ENCODE data around the gene RNF111.
"Not testable (repeated sequence)": the region's sequence is repeated elsewhere in the genome, so short reads cannot be mapped to it uniquely, and the experiment has no call there.

RNF111 gene

DNA sequence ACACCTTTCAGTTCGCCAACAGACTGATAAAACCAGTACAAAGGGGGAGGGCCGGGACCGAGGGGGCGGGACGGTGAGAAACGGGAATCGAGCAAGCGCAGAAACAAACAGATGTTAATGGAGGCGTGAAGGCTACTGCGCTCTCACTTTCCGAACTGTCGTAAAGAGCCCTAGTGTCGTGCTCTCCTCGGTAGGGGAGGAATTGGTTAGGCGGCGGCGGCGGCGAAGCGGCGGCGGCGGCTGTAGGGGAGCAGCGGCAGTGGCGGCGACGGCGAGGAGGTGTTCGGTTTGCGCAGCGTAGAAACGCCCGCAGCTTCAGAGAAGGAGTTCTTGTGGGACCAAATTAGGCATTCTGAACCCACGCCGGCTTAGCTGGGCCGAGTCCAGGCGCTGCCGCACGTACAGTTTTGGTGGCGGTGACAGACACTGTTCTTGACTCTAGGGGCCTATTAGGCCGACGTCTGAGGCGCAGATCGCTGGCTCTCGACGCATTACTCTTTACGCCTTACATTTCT lies at the start of gene RNF111:
TSS of gene RNF111 (plus strand) at position 173 of the 515 bp plus-strand sequence. CDS start 43,160 bp downstream, outside the sequence.
- DNase-seq = peak; percentile 87

GRCh38 chr15:58947179-58947578 lies 40.3 kb upstream of the RNF111 start:
- no peak for DNase-seq

- DNase-seq = no peak
Measured at GRCh38 chr15:58951388-58952007, 36.0 kb upstream of the RNF111 start.

GRCh38 chr15:58952751-58953150 lies 34.7 kb upstream of the RNF111 start:
- no peak for DNase-seq

- DNase-seq = peak; percentile 6
Measured at GRCh38 chr15:58957101-58957973, 30.1 kb upstream of the RNF111 start.

DNA sequence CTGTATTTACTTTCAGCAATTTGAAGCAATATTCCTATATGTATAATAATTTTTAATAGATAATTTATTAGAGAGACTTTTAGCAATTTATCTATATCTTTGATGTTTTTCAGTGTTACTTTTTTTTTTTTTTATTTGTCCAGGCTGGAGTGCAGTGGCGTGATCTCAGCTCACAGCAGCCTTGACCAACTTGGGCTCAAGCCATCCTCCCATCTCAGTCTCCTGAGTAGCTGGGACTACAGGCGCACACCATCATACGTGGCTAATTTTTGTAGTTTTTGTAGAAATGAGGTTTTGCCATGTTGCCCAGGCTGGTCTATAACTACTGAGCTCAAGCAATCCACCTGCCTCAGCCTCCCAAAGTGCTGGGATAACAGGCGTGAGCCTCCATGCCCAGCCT lies 28.7 kb upstream of the RNF111 start:
- DNase-seq = no peak

DNA sequence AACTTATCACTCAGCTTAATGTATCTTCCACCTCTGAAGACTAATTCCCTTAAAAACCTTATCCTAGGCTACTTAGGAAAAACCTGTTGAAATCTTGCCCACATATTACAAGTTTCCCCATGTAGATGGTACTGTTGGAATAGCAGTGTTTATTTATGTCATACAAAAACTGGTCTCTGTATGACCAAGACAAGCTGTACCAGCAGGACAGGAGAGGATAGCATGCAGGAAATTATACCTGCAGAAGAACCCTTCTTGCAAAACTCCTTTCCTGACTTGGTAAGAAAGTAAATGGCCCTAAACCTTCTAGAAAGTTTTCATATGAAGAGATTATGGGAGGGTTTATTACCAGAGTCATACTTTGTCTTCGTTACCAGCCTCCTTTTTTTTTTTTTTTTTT lies 25.3 kb upstream of the RNF111 start:
- DNase-seq = no peak

DNA sequence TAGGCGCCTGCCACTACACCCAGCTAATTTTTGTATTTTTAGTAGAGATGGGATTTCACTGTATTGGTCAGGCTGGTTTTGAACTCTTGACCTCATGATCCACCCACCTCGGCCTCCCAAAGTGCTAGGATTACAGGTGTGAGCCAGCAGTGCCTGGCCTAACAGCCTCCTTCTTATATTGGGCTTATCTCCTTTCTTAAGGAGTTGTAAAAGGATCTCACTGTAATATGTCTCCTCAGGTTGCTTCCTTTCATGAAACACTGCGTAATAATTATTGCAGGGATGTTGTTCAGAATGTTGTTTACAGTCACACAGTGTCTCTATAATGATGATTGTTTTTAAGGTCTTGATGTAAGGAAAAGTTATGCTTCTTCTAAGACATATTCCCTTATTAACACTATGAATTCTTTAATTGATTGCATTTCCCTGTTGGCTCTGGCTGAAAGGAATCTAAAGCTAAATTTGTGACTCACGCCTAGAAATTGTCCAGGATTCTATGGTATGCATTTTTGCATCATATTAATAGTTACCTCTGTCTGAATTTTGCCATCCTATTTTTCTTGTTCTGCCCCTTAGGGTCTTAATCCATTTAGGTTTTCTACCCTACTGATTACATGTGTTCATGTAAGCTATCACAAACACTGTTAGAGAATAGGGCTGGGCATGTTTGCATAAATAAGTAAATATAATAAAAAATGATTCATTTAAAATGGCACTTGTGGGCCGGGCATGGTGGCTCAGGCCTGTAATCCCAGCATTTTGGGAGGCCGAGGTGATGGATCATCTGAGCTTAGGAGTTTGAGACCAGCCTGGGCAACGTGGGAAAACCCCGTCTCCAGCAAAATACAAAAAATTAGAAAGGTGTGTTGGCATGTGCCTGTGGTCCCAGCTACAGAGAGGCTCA lies 24.5 kb upstream of the RNF111 start:
- DNase-seq = no peak

GRCh38 chr15:58966698-58967097 lies 20.8 kb upstream of the RNF111 start:
- no peak for DNase-seq

DNA sequence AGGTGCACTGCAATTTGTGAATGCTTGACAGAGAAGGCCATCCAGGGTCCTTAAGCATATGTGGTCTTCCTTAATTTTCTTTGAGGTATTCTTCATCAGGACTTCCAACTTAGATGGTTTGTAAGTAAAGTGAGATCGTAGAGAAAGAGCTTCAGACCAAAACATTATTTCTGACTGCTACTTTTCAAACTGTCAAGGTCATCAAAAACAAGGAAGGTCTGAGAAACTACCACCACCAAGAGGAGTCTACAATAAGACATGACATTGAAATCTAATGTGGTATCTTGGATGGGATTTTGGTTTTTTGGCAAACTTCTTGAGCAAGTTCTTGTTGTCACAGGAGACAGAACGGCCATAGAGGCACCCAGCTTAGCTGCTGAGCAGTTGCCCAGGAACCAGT lies 20.0 kb upstream of the RNF111 start:
- no peak for DNase-seq

DNA sequence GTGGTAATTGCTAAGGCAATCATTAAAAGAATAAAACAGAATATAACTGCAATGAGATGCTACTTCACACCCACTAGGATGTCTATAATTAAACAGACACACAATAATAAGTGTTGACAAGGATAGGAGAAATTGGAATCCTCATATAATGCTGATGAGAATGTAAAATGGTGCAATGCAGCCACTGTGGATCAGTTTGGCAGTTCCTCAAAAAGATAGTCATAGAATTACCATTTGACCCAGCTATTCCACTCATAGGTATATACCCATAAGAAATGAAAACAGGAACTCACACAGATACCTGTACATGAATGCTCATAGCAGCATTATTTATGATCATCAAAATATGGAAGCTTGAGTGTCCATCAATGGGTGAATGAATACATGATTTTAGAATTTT lies 9.6 kb upstream of the RNF111 start:
- DNase-seq = no peak

DNA sequence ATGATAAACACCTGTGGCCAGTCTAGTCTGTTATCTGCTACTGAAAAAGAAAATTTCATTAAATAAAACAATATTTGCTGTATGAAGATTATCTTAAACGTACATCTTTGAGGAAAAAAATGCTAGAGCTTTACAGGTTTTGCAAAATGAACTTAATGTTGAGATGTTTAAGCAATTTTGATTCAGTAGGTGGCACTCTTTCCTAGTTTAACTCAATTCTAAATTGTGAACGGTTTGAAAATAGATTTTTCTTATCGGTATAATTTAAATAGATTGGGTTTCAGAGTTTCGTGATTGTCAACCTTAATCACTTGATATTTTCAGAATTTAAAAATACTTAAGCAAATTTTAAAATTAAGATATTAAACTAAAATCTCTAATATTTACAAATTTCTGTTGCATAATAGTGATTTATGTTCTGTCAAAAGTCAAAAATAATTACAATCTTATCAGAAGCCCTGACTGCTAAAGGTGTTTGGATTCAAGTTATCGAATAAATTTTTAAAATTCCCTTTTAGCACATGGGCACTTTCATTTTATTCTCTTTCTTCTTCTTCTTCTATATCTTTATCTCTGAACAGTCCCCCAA lies 7.0 kb upstream of the RNF111 start:
- peak; percentile 49 for DNase-seq

GRCh38 chr15:58981808-58982475 lies 5.5 kb upstream of the RNF111 start:
- no peak for DNase-seq

DNA sequence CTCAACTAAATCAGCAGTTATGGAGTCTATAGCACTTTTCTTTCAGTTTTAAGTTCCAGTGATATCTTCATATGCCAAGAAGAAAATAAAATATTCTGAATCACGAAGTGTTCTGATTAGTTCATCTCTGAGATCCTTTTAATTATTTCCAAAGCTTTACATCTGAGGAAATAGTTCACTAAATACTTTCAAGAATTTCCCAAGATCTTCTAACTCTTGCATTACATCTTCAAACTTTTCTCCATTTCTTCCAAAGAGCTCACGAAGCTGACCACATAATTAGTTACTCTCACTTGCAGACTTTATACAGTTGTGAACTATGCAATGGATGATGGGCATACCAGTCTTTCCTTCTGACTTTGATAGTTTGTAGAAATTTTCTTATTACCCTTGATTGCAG lies 4.2 kb upstream of the RNF111 start:
- no peak for DNase-seq

GRCh38 chr15:58985443-58985842 lies 2.0 kb upstream of the RNF111 start:
- no peak for DNase-seq

- DNase-seq = no peak
Measured at GRCh38 chr15:58987036-58987435, 427 bp upstream of the RNF111 start.

- peak; percentile 52 for DNase-seq
Measured at GRCh38 chr15:58988006-58988785, 733 bp downstream of the RNF111 start.

GRCh38 chr15:58992181-58992580 lies 4.7 kb downstream of the RNF111 start:
- DNase-seq = no peak

GRCh38 chr15:58994906-58995453 lies 7.5 kb downstream of the RNF111 start:
- DNase-seq = no peak

DNA sequence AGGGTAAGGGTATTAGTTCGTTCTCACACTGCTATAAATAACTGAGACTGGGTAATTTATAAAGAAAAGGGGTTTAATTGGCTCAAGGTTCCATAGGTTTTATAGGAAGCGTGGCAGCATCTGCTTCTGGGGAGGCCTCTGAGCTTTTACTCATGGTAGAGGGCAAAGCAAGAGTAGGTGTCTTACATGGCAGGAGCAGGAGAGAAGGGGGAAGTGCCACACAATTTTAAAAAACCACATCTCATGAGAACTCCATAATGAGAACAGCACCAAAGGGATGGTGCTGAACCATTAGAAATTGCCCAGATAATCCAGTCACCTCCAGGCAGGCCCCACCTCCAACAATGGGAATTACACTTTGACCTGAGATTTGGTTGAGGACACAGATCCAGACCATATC lies 12.2 kb downstream of the RNF111 start:
- DNase-seq = no peak

DNA sequence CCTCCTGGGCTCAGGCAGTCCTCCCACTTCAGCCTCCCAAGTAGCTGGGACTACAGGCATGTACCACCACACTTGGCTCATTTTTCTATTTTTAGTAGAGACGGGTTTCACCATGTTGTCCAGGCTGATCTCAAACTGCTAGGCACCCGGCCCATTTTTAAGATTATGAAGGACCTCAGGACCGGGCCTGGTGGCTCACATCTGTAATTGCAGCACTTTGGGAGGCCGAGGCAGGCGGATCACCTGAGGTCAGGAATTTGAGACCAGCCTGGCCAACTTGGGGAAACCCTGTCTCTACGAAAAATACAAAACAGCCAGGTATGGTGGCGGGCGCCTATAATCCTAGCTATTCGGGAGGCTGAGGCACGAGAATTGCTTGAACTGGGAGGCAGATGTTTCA lies 12.8 kb downstream of the RNF111 start:
- DNase-seq = not testable (repeated sequence)

Data from NCI-H774 (cell line).